Suppressor macrophage treated with lipopolysaccharide for 1 hour (primary cell): ENCODE data around the gene UTS2R.

ENCODE experiments used
- DNase-seq, 3 donors: peaks; one replicate each; pipeline ENCODE4 v3.0.0-alpha.2; 2020 to 2022

UTS2R gene

GRCh38 chr17:82371333-82372248 lies at the start of gene UTS2R:
Gene UTS2R, plus strand, starts transcription at chr17:82371765. Its CDS starts 2,560 bp downstream, at chr17:82374325.
- DNase-seq: peak in 1 of 3 donors; percentile 32

- no peak for DNase-seq
These were observed 49.6 kb upstream of the UTS2R start for GRCh38 chr17:82321947-82322466.

GRCh38 chr17:82322526-82323453 lies 48.8 kb upstream of the UTS2R start:
- DNase-seq: no peak

- DNase-seq: no peak
These were observed 47.9 kb upstream of the UTS2R start for GRCh38 chr17:82323514-82324234.

GRCh38 chr17:82324566-82325285 lies 46.8 kb upstream of the UTS2R start:
- DNase-seq: no peak

- DNase-seq: no peak
These were observed 46.0 kb upstream of the UTS2R start for GRCh38 chr17:82325286-82326180.

- DNase-seq: no peak
These were observed 44.3 kb upstream of the UTS2R start for GRCh38 chr17:82327289-82327688.

GRCh38 chr17:82327757-82328140 lies 43.8 kb upstream of the UTS2R start:
- DNase-seq: no peak

- DNase-seq: no peak
These were observed 43.2 kb upstream of the UTS2R start for GRCh38 chr17:82328141-82328993.

GRCh38 chr17:82328994-82329507 lies 42.5 kb upstream of the UTS2R start:
- DNase-seq: no peak

GRCh38 chr17:82329683-82330321 lies 41.8 kb upstream of the UTS2R start:
- no peak for DNase-seq

- DNase-seq: no peak
These were observed 41.0 kb upstream of the UTS2R start for GRCh38 chr17:82330322-82331239.

- DNase-seq: no peak
These were observed 40.1 kb upstream of the UTS2R start for GRCh38 chr17:82331345-82331939.

- peak; percentile 80 to 84 (median 81) for DNase-seq
These were observed 38.8 kb upstream of the UTS2R start for GRCh38 chr17:82332669-82333278.

GRCh38 chr17:82333279-82334171 lies 38.0 kb upstream of the UTS2R start, which contains the start of gene SECTM1:
Gene SECTM1, minus strand, starts transcription at chr17:82333766. Its CDS starts 6,526 bp downstream, at chr17:82327240.
- peak; percentile 61 to 77 (median 72) for DNase-seq

GRCh38 chr17:82334204-82334621 lies 37.4 kb upstream of the UTS2R start:
- no peak for DNase-seq
